Measurements from ENCODE around the gene KCNC3.

Gene KCNC3

DNA sequence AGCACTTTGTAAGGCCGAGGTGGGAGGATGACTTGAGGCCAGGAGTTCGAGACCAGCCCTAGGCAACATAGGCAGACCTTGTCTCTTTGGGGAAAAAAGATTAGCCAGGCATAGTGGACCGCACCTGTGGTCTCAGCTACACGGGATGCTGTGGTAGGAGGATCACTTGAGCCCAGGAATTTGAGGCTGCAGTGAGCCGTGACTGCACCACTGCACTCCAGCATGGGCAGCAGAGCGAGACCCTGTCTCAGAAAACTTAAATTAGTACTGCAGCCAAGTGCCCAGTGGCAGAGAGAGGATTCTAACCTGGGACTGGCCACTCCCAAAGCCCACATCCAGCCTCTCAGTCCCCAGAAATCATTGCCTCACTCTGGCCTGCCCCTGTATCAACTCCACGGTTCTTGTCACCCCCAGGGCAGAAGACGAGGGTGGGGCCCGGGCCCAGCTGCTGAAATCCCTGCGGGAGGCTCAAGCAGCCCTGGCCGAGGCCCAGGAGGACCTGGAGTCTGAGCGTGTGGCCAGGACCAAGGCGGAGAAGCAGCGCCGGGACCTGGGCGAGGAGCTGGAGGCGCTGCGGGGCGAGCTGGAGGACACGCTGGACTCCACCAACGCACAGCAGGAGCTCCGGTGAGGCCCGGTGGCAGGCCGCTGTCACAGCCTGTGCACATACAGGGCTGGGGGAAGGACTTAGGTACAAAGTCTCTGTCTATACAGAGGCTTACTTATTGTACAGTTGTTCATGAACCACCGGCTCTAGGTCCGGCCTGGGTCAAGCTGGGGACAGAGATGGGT is 53.4 kb downstream of the KCNC3 start:
- no peak for DNase-seq (ENCODE audit: low spot score)

DNA sequence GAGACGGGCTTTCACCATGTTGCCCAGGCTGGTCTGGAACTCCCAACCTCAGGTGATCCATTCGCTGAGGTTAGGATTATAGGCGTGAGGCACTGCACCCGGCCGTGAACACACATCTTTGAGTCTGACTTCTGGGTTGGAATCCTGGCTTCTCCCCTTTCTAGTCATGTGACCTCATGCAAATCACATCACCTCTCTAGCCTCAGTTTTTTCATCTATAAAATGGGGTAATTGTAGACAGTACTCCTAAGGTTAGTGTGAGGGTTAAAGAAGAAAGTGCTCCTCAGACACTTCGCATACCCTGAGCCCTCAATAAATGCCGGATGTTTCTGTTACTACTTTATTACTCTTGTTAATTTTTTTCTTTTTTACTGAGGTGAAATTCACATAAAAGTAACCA is 55.4 kb downstream of the KCNC3 start:
- DNase-seq (ENCODE audit: low spot score): no peak

DNA sequence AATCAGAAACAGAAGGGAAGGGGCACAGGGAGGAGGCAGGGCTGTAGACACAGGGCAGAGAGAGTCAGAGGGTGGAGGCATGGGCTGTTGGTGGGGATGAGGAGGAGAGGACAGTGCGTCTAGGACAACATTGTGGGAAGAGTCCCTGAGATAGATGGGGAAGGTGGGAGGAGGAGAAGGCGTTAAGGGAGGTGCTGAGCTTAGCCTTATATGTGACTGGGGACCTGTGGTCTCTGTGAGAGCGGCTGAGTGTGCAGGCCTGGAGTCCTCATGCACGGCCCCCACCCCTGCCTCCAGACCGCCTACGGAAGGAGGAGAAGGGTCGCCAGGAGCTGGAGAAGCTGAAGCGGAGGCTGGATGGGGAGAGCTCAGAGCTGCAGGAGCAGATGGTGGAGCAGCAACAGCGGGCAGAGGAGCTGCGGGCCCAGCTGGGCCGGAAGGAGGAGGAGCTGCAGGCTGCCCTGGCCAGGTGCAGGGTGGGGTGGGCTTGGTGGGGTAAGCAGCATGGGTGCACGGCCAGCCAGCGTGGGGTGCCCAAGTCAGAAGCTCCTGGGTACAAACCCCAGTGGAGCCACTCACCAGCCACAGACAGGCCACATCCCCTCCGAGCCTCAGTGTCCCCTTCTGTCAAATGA is 56.8 kb downstream of the KCNC3 start:
- DNase-seq (ENCODE audit: low spot score): no peak

DNA sequence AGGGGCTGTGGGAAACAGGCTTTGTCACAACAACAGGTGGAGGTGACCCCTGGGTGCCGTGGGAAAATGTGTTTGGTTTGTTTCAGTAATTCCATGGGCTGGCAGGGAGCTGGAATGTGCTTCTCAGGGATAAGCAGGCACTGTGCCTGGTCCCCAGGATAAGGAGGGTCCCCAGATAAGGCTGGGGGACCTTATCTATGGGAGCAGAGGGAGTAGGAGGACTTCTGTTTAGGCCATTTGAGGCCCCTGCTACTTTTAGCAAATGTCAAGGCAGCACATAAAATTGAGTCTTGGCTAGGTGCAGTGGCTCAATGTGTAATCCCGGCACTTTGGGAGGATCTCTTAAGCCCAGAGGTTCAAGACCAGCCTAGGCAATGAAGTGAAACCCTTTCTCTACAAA is 59.5 kb downstream of the KCNC3 start:
- DNase-seq (ENCODE audit: low spot score): no peak

DNA sequence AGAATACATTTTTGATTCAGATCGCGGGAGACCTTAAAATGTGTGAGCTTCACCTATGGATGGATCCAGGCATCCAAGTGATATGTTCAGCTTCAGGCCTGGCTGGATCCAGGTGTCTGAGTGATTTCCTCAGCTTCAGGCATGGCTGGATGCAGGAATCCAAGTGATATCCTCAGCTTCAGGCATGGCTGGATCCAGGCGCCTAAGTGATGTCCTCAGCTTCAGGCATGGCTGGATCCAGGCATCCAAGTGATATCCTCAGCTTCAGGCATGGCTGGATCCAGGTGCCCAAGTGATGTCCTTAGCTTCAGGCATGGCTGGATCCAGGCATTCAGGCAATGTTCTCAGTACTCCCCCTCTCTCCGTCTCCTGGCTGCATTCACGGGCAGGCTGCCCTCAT is 60.7 kb downstream of the KCNC3 start:
- no peak for DNase-seq (ENCODE audit: low spot score)

DNA sequence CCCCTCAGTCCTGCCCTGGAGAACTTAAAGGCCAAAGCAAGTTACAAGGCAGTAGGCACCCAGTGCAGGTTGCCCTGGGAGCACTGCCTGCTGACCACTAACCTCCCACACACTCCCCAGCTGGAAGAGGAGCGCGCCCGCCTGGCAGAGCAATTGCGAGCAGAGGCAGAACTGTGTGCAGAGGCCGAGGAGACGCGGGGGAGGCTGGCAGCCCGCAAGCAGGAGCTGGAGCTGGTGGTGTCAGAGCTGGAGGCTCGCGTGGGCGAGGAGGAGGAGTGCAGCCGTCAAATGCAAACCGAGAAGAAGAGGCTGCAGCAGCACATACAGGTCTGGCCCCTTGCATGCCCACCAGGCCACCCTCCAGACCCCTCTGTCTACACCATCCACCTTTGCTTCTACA is 61.1 kb downstream of the KCNC3 start:
- no peak for DNase-seq (ENCODE audit: low spot score)

DNA sequence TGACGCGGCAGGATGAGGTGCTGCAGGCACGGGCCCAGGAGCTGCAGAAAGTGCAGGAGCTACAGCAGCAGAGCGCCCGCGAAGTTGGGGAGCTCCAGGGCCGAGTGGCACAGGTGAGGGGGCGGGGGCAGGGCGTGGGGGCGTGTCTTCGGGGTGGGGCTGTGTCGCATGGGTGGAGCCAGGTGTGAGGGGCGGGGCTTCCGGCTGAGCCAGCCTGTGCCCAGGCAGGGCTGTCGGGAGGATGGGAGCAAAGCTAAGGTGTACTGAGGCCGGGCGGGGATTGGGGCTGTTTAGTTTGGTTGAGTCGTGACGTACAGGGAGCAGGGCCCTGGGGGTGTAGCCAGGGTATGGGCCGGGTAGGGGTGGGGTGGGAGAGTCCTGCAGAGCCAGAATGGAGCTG is 62.3 kb downstream of the KCNC3 start:
- peak; percentile 74 for DNase-seq (ENCODE audit: low spot score)

DNA sequence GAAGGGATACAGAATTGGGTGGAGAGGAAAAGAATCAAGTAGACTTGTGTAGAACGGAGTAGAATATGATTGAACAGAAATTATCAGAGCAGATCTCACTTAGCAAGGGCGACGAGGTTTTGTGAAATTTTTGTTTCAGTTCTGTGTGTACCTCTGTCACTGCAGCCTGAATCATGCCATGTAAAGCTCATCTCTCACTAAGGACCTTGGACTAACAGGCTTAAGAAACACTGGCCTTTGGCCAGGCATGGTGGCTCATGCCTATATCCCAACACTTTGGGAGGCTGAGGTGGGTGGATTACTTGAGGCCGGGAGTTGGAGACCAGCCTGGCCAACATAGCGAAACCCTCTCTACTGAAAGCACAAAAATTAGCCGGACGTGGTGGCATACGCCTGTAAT is 63.1 kb downstream of the KCNC3 start:
- no peak for DNase-seq (ENCODE audit: low spot score)

DNA sequence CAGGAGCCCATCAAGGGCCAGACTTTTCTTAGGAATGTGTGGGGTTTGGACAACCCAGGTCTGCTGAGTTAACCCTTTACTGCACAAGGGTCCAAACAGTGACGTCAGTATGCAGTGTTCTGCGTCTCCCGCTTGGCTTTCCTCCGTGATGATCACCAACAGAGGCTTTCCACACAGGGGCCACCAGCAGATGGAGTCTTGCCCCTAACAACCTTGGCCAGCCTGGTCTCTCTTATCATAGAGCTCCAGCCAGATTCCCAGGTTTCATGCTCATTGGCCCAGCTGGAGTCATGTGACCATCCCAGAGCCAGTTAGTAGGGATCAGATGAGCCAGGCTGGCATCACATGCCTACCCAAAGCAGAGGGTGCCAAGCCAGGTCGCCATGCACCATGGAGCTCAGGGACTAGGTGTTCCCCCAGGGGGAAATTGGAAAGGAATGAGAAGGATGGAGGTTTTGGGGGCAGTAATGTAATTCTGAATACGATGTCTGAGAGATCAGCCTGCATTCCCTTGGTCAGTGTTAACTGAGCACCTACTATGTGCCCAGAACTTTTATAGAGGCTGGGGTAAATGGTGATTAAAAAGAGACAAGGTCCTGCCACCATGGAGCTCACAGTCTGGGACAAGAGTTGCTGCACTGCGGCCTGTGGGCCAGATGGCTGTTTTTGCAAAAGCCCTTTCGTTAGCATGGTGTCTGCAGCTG is 64.5 kb downstream of the KCNC3 start:
- DNase-seq (ENCODE audit: low spot score): no peak

DNA sequence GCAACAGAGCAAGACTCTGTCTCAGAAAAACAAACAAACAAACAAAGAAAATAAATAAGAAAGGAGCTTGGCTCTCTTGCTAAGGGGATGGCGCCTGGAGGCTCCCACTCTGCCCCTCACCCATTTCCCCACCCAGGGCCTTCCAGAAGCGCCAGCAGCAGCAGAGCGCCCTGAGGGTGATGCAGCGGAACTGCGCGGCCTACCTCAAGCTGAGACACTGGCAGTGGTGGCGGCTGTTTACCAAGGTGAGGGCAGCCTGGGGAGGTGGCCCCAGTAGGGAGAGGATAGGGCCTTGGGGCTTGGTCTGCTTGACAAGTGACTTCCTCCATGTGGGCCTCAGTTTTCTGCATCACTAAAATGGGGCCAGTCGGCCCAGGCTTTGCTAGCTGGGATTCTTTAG is 66.0 kb downstream of the KCNC3 start:
- DNase-seq (ENCODE audit: low spot score): no peak

Data from ecto neural progenitor cell (in vitro differentiated cells).